Transverse colon (tissue), 4 donors: ENCODE measurements around the gene FXYD5. TPM values are rescaled to one million over a fixed set of nuclear protein-coding genes. Genes with fewer than 3 reads are reported as not detected.

Source experiments
- DNase-seq: peaks from one replicate; pipeline ENCODE4 v3.0.0-alpha.2; 2019
- H3K27ac ChIP-seq, 4 donors: fragments of 200-600 bp; sonication (generic); 2 replicates each; pipeline ENCODE4 v1.5.1; 2016 to 2018; ENCODE audit warnings: inconsistent platforms in 4 of 4
- H3K27me3 ChIP-seq: fragments of 200-600 bp; sonication (generic); 2 replicates; pipeline ENCODE4 v1.5.1; 2017; ENCODE audit warnings: inconsistent platforms
- H3K36me3 ChIP-seq, 4 donors: fragments of 200-600 bp; sonication (generic); 2 replicates each; pipeline ENCODE4 v1.5.1; 2017 to 2019; ENCODE audit warnings: inconsistent platforms in 4 of 4
- H3K4me1 ChIP-seq, 4 donors: fragments of 200-600 bp; sonication (generic); 2 replicates each; pipeline ENCODE4 v1.5.1; 2017 to 2020; ENCODE audit warnings: inconsistent platforms in 4 of 4
- H3K4me3 ChIP-seq, 4 donors: fragments of 200-600 bp; sonication (generic); 1 replicate in 1 of 4; 2 replicates in 3 of 4; pipeline versions ENCODE4 v1.5.1 to v1.6.1; 2017 to 2019; ENCODE audit warnings: inconsistent platforms in 4 of 4
- H3K9me3 ChIP-seq, 2 donors: fragments of 200-600 bp; sonication (generic); 2 replicates each; pipeline ENCODE4 v1.5.1; 2017 to 2019; ENCODE audit warnings: inconsistent platforms in 2 of 2
- CTCF ChIP-seq, 5 experiments: fragments of 200-600 bp in 3 of 5; fragments of 450-650 bp in 2 of 5; sonication (generic) in 3 of 5; IDR thresholded peaks; 1 replicate in 2 of 5; 2 replicates in 3 of 5; pipeline ENCODE4 v1.5.1; 2016 to 2017; ENCODE audit warnings: antibody characterized with exemption in 5 of 5, inconsistent platforms in 3 of 5, mild to moderate bottlenecking in 2 of 5, moderate library complexity in 1 of 5
- EP300 ChIP-seq: sonication (generic); formaldehyde crosslinking; IDR thresholded peaks from one replicate; pipeline ENCODE4 v1.6.1; 2017; ENCODE audit warnings: antibody characterized with exemption, low read depth
- POLR2A ChIP-seq: fragments of 450-650 bp; IDR thresholded peaks from one replicate; pipeline ENCODE4 v1.6.1; 2016; ENCODE audit warnings: antibody characterized with exemption, mild to moderate bottlenecking, moderate library complexity
- POLR2AphosphoS5 ChIP-seq, 3 donors: sonication (generic); formaldehyde crosslinking; IDR thresholded peaks; one replicate each; pipeline ENCODE4 v1.6.1; 2016; ENCODE audit warnings: antibody characterized with exemption in 3 of 3
- WGBS, 2 donors: methylation state at CpG; one replicate each; pipeline ENCODE4 v1.1.5; 2018; ENCODE audit warnings: low coverage in 1 of 2; 5-methylcytosine and 5-hydroxymethylcytosine counted together
- in situ Hi-C, 4 donors: fragments of 200-750 bp; cut with MboI; loops; one replicate each; pipeline versions ENCODE4 v1.15.0 to v1.15.1; 2017; ENCODE audit warnings: low sequenced_read_pairs in 3 of 4, low pct_ligation_motif_present in 1 of 4, low pct_unique_long_range_greater_than_20kb in 1 of 4
- intact Hi-C: fragments of 100-400 bp; cut with DNase I; formaldehyde crosslinking; loops from one replicate; pipeline ENCODE4 v1.15.1; 2023; ENCODE audit warnings: low total_unique reads
- total RNA-seq, 4 donors: library from RNA; depleted of rRNA; stranded (reverse); fragments of >200 nt; gene quantifications; one replicate each; pipeline ENCODE4 v1.1.0, GENCODE V29; 2016

The FXYD5 gene
- total RNA-seq, 4 donors from 2014 or later = 2.0 to 57.2 (median 15.1) TPM

- Histone ChIP-seq H3K27ac (no peak overlapping the region), H3K4me3 (no peak overlapping the region), H3K27me3 (no peaks in the 10 kb centered on the region), H3K9me3 (no peaks in the 10 kb centered on the region), H3K4me1 (no peaks in the 10 kb centered on the region), H3K36me3 (no peaks in the 10 kb centered on the region)
- in situ Hi-C loops = no loop called here
- TF ChIP-seq CTCF (IDR thresholded peaks at IDR 0.05) = no peak
- no peak for TF ChIP-seq POLR2AphosphoS5 (IDR thresholded peaks at IDR 0.05)
- TF ChIP-seq EP300 = no peak
- no peak for TF ChIP-seq POLR2A
- WGBS, 2 donors = 84 to 90% methylated on average over 6 of the region's 6 CpGs
- no peak for DNase-seq
- intact Hi-C loops = no loop called here
Observed at GRCh38 chr19:35174226-35174625, 19.7 kb downstream of the FXYD5 start.

GRCh38 chr19:35176181-35176570 is 21.6 kb downstream of the FXYD5 start:
- in situ Hi-C loops (no loop called here), intact Hi-C loops (no loop called here)
- DNase-seq = no peak
- Histone ChIP-seq H3K27ac (no peak overlapping the region), H3K9me3 (no peaks in the 10 kb centered on the region), H3K36me3 (no peaks in the 10 kb centered on the region), H3K27me3 (no peaks in the 10 kb centered on the region), H3K4me1 (no peaks in the 10 kb centered on the region), H3K4me3 (no peak overlapping the region)
- 60 to 79% methylated on average over 1 to 3 of the region's 3 CpGs for WGBS, 2 donors
- no peak for TF ChIP-seq EP300

- Histone ChIP-seq H3K27me3 (no peaks in the 10 kb centered on the region), H3K9me3 (no peaks in the 10 kb centered on the region), H3K36me3 (no peaks in the 10 kb centered on the region), H3K27ac (no peak overlapping the region), H3K4me3 (no peak overlapping the region), H3K4me1 (no peaks in the 10 kb centered on the region)
- 64 to 70% methylated on average over 4 to 7 of the region's 7 CpGs for WGBS, 2 donors
- intact Hi-C loops (no loop called here), in situ Hi-C loops (no loop called here)
- DNase-seq = no peak
- TF ChIP-seq POLR2A = no peak
- TF ChIP-seq POLR2AphosphoS5 (IDR thresholded peaks at IDR 0.05) = no peak
- TF ChIP-seq EP300 = no peak
- no peak for TF ChIP-seq CTCF (IDR thresholded peaks at IDR 0.05)
Observed at GRCh38 chr19:35177377-35178274, 23.1 kb downstream of the FXYD5 start.

GRCh38 chr19:35178701-35179100 is 24.2 kb downstream of the FXYD5 start:
- intact Hi-C loops = no loop called here
- Histone ChIP-seq H3K36me3 (no peaks in the 10 kb centered on the region), H3K27ac (no peak overlapping the region), H3K9me3 (no peaks in the 10 kb centered on the region), H3K4me3 (no peak overlapping the region), H3K4me1 (no peaks in the 10 kb centered on the region), H3K27me3 (no peaks in the 10 kb centered on the region)
- no peak for DNase-seq
- WGBS, 2 donors = 66% methylated on average over 2 of the region's 2 CpGs; no CpG with 5 or more reads in 1 of the 2 donors
- TF ChIP-seq POLR2AphosphoS5 (IDR thresholded peaks at IDR 0.05) (no peak), EP300 (no peak), POLR2A (no peak), CTCF (IDR thresholded peaks at IDR 0.05) (no peak)
- in situ Hi-C loops = no loop called here
